GM21390 (cell line): Measurements from ENCODE around the gene ITPKB.
"Not testable (repeated sequence)": the region's sequence is repeated elsewhere in the genome, so short reads cannot be mapped to it uniquely, and the experiment has no call there.

ENCODE experiments used
- ATAC-seq: cut with Tn5 transposase; IDR thresholded peaks from one replicate; pipeline ENCODE4 v1.9.1; 2021; ENCODE audit not compliant: unreplicated experiment

The ITPKB gene

GRCh38 chr1:226627050-226627755 lies 111.9 kb downstream of the ITPKB start:
- ATAC-seq, result no peak

GRCh38 chr1:226626577-226626956 lies 112.5 kb downstream of the ITPKB start:
- ATAC-seq, result peak; percentile 82

- ATAC-seq, result peak; percentile 35
These were observed 113.1 kb downstream of the ITPKB start for GRCh38 chr1:226625832-226626576.

GRCh38 chr1:226625326-226625725 lies 113.8 kb downstream of the ITPKB start:
- ATAC-seq, result no peak

GRCh38 chr1:226624526-226624925 lies 114.6 kb downstream of the ITPKB start:
- ATAC-seq, result no peak

- no peak for ATAC-seq
These were observed 117.1 kb downstream of the ITPKB start for GRCh38 chr1:226622012-226622411.

- ATAC-seq, result no peak
These were observed 120.1 kb downstream of the ITPKB start for GRCh38 chr1:226619031-226619430.

GRCh38 chr1:226618380-226618779 lies 120.7 kb downstream of the ITPKB start:
- no peak for ATAC-seq

- ATAC-seq, result not testable (repeated sequence)
These were observed 121.4 kb downstream of the ITPKB start for GRCh38 chr1:226617719-226618118.

GRCh38 chr1:226617109-226617508 lies 122.0 kb downstream of the ITPKB start:
- ATAC-seq, result no peak

- no peak for ATAC-seq
These were observed 122.4 kb downstream of the ITPKB start for GRCh38 chr1:226616636-226617035.

- no peak for ATAC-seq
These were observed 123.2 kb downstream of the ITPKB start for GRCh38 chr1:226615876-226616275.

GRCh38 chr1:226611980-226612379 lies 127.1 kb downstream of the ITPKB start:
- not testable (repeated sequence) for ATAC-seq

- ATAC-seq, result no peak
These were observed 127.8 kb downstream of the ITPKB start for GRCh38 chr1:226611301-226611700.

GRCh38 chr1:226610671-226611070 lies 128.4 kb downstream of the ITPKB start:
- no peak for ATAC-seq

GRCh38 chr1:226609836-226610455 lies 129.1 kb downstream of the ITPKB start:
- ATAC-seq, result no peak

- ATAC-seq, result peak; percentile 71
These were observed 130.2 kb downstream of the ITPKB start for GRCh38 chr1:226608699-226609505.

GRCh38 chr1:226607821-226608220 lies 131.3 kb downstream of the ITPKB start:
- no peak for ATAC-seq

GRCh38 chr1:226607268-226607660 lies 131.8 kb downstream of the ITPKB start:
- no peak for ATAC-seq

GRCh38 chr1:226606311-226607267 lies 132.5 kb downstream of the ITPKB start:
- no peak for ATAC-seq
